Upper lobe of left lung (tissue), 6 donors: ENCODE data around the gene CLDN2. TPM values are rescaled to one million over a fixed set of nuclear protein-coding genes. Genes with fewer than 3 reads are reported as not detected.

ENCODE experiments used
- ATAC-seq, 2 donors: fragments of 200-7000 bp; cut with Tn5 transposase; one replicate each; pipeline ENCODE4 v1.9.1; 2022; ENCODE audit warnings: mild to moderate bottlenecking in 2 of 2, moderate library complexity in 2 of 2; ENCODE audit not compliant: low FRiP score in 2 of 2
- DNase-seq, 2 donors: peaks; one replicate each; pipeline ENCODE4 v3.0.0-alpha.2; 2019 to 2020
- H3K27ac ChIP-seq, 4 donors: fragments of 200-600 bp; sonication (generic); one replicate each; pipeline ENCODE4 v1.5.1; 2016 to 2019
- H3K27me3 ChIP-seq, 4 donors: fragments of 200-600 bp; sonication (generic); one replicate each; pipeline ENCODE4 v1.5.1; 2017 to 2019
- H3K36me3 ChIP-seq, 4 donors: fragments of 200-600 bp; sonication (generic); one replicate each; pipeline ENCODE4 v1.5.1; 2016 to 2019
- H3K4me1 ChIP-seq, 4 donors: fragments of 200-600 bp; sonication (generic); one replicate each; pipeline ENCODE4 v1.5.1; 2018 to 2019
- H3K4me3 ChIP-seq, 4 donors: fragments of 200-600 bp; sonication (generic); one replicate each; pipeline ENCODE4 v1.5.1; 2017 to 2019; ENCODE audit warnings: mild to moderate bottlenecking in 2 of 4, moderate library complexity in 1 of 4
- H3K9me3 ChIP-seq, 4 donors: fragments of 200-600 bp; sonication (generic); one replicate each; pipeline ENCODE4 v1.5.1; 2018 to 2019
- EP300 ChIP-seq, 4 donors: sonication (generic); formaldehyde crosslinking; IDR thresholded peaks; one replicate each; pipeline ENCODE4 v1.5.1; 2017; ENCODE audit warnings: antibody characterized with exemption in 4 of 4, control low read depth in 2 of 4
- POLR2A ChIP-seq, 4 donors: fragments of 450-650 bp; IDR thresholded peaks; one replicate each; pipeline ENCODE4 v1.5.1; 2016 to 2017; ENCODE audit warnings: antibody characterized with exemption in 4 of 4, mild to moderate bottlenecking in 2 of 4
- POLR2AphosphoS5 ChIP-seq, 2 donors: sonication (generic); formaldehyde crosslinking; IDR thresholded peaks; one replicate each; pipeline ENCODE4 v1.5.1; 2017; ENCODE audit warnings: antibody characterized with exemption in 2 of 2
- WGBS, 2 donors: methylation state at CpG; one replicate each; pipeline ENCODE4 v1.1.5; 2017 to 2018; 5-methylcytosine and 5-hydroxymethylcytosine counted together
- total RNA-seq, 6 donors: library from RNA; depleted of rRNA in 4 of 6; stranded (reverse); fragments of >200 nt in 4 of 6; gene quantifications; one replicate each; pipeline versions ENCODE4 v1.1.0 to v1.2.1, GENCODE V29; 2016 to 2021
- TF ChIP-seq, protein P1 (sequence below), 6 experiments: fragments of 450-650 bp in 4 of 6; fragments of 200-600 bp in 2 of 6; sonication (generic) in 2 of 6; IDR thresholded peaks; one replicate each; pipeline ENCODE4 v1.5.1; 2016 to 2019; ENCODE audit warnings: antibody characterized with exemption in 6 of 6
- donor health status: DM: no; HTN: no; CAD: no; lungs with moderate emphysema.
- donor health status: DM: no; HTN: yes; CAD: no; lungs with severe emphysema.

The CLDN2 gene
- total RNA-seq, 6 donors from 2014 or later: 0.20 to 1.0 (median 0.64) TPM; not detected in 2

DNA sequence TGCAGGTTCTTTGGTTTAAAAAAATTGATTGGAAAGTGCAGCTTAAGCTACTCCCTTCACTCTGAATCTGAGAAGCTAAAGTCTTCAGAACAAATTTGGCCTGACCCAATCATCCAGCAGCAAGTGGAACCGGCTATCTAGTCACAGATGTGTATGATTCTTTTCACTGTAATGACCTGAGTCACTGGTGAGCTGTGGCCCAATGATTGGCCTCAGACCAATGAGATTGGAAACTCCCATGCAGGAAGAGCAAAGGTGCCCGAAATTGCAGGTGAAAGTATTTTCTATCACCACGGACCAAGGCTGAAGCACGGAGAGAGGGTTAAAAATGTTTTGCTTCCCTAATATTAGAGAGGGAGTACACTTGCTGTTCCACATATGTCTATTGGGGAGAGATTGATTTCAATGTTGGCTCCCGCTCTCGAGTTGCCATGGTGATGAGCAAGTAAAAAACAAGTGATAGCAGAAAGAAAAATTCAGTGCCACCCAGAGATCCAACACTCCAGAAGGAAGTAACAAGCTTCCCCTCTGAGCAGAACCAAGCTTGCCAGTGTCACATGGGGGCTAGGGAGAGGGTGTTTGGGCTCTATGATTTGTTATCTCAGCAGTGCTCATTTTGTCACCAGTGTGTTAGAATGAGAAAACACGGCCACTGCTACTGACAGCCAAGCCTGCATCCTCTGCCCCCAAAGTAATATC is 28.3 kb upstream of the CLDN2 start:
- WGBS, 2 donors: 49 to 70% methylated on average over 7 of the region's 7 CpGs
- H3K27me3 ChIP-seq: no peaks in the 10 kb centered on the region

DNA sequence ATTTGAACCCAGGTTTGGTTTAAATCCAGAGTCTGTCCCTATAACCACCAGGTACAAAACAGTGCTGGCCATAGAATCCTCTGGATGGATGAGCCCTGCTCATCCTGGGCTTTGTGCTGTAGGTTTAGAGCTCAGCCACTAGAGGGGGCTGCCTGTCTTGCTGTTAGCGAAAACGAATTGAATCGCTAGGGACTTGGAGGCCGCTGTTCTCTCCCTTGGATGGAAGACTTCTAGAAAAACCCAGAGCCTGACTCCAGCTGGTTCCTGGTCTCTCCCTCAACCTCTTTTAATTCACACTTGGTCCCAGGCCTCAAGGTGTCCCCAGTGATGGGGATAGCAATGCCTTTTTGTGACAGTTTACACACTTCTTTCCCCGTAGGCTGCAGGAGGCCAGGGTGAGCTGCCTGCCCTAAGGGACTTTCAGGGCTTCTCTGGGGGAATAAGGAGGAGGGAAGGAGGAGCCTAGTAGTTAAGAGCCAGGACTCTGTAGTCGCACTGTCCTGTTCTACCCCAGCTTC is 25.8 kb upstream of the CLDN2 start:
- no peak for TF ChIP-seq POLR2A (IDR thresholded peaks at IDR 0.05)
- TF ChIP-seq, protein P1, sequence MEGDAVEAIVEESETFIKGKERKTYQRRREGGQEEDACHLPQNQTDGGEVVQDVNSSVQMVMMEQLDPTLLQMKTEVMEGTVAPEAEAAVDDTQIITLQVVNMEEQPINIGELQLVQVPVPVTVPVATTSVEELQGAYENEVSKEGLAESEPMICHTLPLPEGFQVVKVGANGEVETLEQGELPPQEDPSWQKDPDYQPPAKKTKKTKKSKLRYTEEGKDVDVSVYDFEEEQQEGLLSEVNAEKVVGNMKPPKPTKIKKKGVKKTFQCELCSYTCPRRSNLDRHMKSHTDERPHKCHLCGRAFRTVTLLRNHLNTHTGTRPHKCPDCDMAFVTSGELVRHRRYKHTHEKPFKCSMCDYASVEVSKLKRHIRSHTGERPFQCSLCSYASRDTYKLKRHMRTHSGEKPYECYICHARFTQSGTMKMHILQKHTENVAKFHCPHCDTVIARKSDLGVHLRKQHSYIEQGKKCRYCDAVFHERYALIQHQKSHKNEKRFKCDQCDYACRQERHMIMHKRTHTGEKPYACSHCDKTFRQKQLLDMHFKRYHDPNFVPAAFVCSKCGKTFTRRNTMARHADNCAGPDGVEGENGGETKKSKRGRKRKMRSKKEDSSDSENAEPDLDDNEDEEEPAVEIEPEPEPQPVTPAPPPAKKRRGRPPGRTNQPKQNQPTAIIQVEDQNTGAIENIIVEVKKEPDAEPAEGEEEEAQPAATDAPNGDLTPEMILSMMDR (IDR thresholded peaks at IDR 0.05): peak; percentile 53 to 70 (median 58)
- no peak for TF ChIP-seq POLR2AphosphoS5 (IDR thresholded peaks at IDR 0.05)
- H3K4me1 ChIP-seq: no peaks in the 10 kb centered on the region
- H3K27ac ChIP-seq: no peak overlapping the region
- ATAC-seq (peak; percentile 69 to 85), DNase-seq (peak in 1 of 2 donors; percentile 61)
- 19 to 55% methylated on average over 1 to 6 of the region's 6 CpGs for WGBS, 2 donors
- H3K4me3 ChIP-seq: no peak overlapping the region
- no peaks in the 10 kb centered on the region for H3K27me3 ChIP-seq
- no peaks in the 10 kb centered on the region for H3K36me3 ChIP-seq
- no peaks in the 10 kb centered on the region for H3K9me3 ChIP-seq

More for the DNA sequence above, 28.3 kb upstream of the CLDN2 start:
- H3K36me3 ChIP-seq: no peaks in the 10 kb centered on the region
- DNase-seq (no peak), ATAC-seq (no peak)
- no peak overlapping the region for H3K27ac ChIP-seq
- no peaks in the 10 kb centered on the region for H3K9me3 ChIP-seq
- H3K4me3 ChIP-seq: no peak overlapping the region
- H3K4me1 ChIP-seq: no peaks in the 10 kb centered on the region
- TF ChIP-seq POLR2A (IDR thresholded peaks at IDR 0.05): no peak
- TF ChIP-seq POLR2AphosphoS5 (IDR thresholded peaks at IDR 0.05): no peak
- TF ChIP-seq EP300 (IDR thresholded peaks at IDR 0.05): no peak
- TF ChIP-seq, protein P1 (IDR thresholded peaks at IDR 0.05): no peak

GRCh38 chrX:106894978-106895452 is 25.2 kb upstream of the CLDN2 start:
- H3K27ac ChIP-seq: no peak overlapping the region
- WGBS, 2 donors: 39 to 43% methylated on average over 1 to 2 of the region's 3 CpGs
- no peaks in the 10 kb centered on the region for H3K4me1 ChIP-seq
- H3K4me3 ChIP-seq: no peak overlapping the region
- TF ChIP-seq, protein P1 (IDR thresholded peaks at IDR 0.05): no peak
- no peak for TF ChIP-seq POLR2A (IDR thresholded peaks at IDR 0.05)
- TF ChIP-seq EP300 (IDR thresholded peaks at IDR 0.05): no peak
- TF ChIP-seq POLR2AphosphoS5 (IDR thresholded peaks at IDR 0.05): no peak
- no peaks in the 10 kb centered on the region for H3K9me3 ChIP-seq
- ATAC-seq (peak in 1 of 2 donors; percentile 42), DNase-seq (no peak)
- no peaks in the 10 kb centered on the region for H3K36me3 ChIP-seq
- no peaks in the 10 kb centered on the region for H3K27me3 ChIP-seq

DNA sequence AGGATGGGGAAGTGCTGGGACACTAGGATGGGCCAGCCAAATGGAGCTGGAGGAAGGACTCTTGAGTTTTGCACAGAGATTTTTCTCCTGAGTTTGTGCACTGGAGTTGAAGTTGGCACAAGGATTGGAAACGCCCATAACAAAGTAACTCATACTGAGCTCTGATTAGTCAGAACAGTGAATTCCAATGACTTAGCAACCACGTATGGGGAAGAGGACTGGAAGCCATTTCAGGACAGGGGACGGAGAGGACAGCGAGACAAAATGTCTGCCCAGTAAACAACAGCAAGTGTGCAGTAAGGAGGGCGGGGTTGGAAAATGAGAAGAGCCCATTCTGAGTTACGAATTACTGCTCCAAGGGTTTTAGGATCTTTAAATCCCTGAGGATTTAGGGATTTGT is 22.9 kb upstream of the CLDN2 start:
- no peak for DNase-seq
- no peak for ATAC-seq
- H3K36me3 ChIP-seq: no peaks in the 10 kb centered on the region
- no peaks in the 10 kb centered on the region for H3K4me1 ChIP-seq
- H3K4me3 ChIP-seq: no peak overlapping the region
- no peaks in the 10 kb centered on the region for H3K9me3 ChIP-seq
- TF ChIP-seq EP300 (IDR thresholded peaks at IDR 0.05): no peak
- TF ChIP-seq, protein P1 (IDR thresholded peaks at IDR 0.05): no peak
- no peak for TF ChIP-seq POLR2AphosphoS5 (IDR thresholded peaks at IDR 0.05)
- TF ChIP-seq POLR2A (IDR thresholded peaks at IDR 0.05): no peak
- no peaks in the 10 kb centered on the region for H3K27me3 ChIP-seq
- no peak overlapping the region for H3K27ac ChIP-seq
- WGBS, 2 donors: 67 to 79% methylated on average over 6 of the region's 6 CpGs
